ENCODE measurements around the gene MRPL51. TPM values are rescaled to one million over a fixed set of nuclear protein-coding genes. Genes with fewer than 3 reads are reported as not detected.

MRPL51 gene
- total RNA-seq, 1 experiment from 2014 or later: 265 TPM

DNA sequence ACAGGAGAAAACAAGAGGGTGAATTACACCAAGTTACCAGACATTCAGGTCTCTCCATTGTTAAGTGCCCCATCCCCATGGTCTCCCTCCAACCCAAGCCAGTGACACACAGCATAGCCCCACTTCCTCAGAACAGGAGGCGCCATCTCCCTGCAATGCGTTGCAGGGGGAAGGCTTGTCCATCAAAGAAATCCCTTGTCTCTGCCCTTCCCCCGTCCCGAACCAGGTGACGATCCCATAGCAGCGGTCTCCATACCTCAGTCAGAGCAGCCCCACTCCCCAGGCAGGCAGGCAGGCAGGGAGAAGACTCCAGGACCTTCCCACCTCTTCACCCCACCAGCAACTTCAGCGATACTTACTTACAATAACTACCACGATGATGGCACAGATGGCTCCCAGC is 28.5 kb downstream of the MRPL51 start:
- no peak overlapping the region for H3K4me2 ChIP-seq (ENCODE audit: low read length)
- RAD21 ChIA-PET (ENCODE audit: low non-redundant PET in 1 of 2, low total read pairs in 2 of 2, uncharacterized antibody in 2 of 2, unreplicated experiment in 2 of 2): interaction anchor here (0.9 to 1.7 kb wide), 4 partner anchors 41 to 476 kb away, joined by 4 to 9 read pairs (median 5); no protein-coding TSS in a partner anchor
- H3K9me2 ChIP-seq (ENCODE audit: insufficient read depth): no peaks in the 10 kb centered on the region
- no peaks in the 10 kb centered on the region for H3K79me2 ChIP-seq (ENCODE audit: insufficient read depth, low read length)
- H3K27me3 ChIP-seq (ENCODE audit: insufficient read depth, low read length): no peaks in the 10 kb centered on the region
- no peaks in the 10 kb centered on the region for H4K20me1 ChIP-seq (ENCODE audit: insufficient read depth)
- POLR2A ChIA-PET: interaction anchor here (1.0 to 1.5 kb wide), 2 partner anchors 128 to 138 kb away, joined by 3 to 7 read pairs; no protein-coding TSS in a partner anchor
- peaks cover 1 to 6% of the 10 kb centered on the region in 2 experiments; a peak in 3 of 4 replicates for H3K4me1 ChIP-seq (ENCODE audit: control insufficient read depth in 1 of 2, insufficient read depth in 2 of 2, low read length in 2 of 2)
- no peak overlapping the region for H3K9ac ChIP-seq (ENCODE audit: low read length)
- DNase-seq (ENCODE audit: low read depth, low spot score) (no peak), ATAC-seq (no peak)
- peaks cover 14 to 31% of the 10 kb centered on the region in 2 experiments; a peak in 3 of 4 replicates for H3K36me3 ChIP-seq (ENCODE audit: control insufficient read depth in 1 of 2, insufficient read depth in 2 of 2, low read length in 2 of 2)
- TF ChIP-seq EGR1 (IDR thresholded peaks at IDR 0.05; ENCODE audit: low read depth) (no peak), EZH2 (IDR thresholded peaks at IDR 0.05) (no peak), SP1 (IDR thresholded peaks at IDR 0.05; ENCODE audit: low read depth) (no peak), FOSL1 (IDR thresholded peaks at IDR 0.05; ENCODE audit: low read depth) (no peak), MAX (IDR thresholded peaks at IDR 0.05) (no peak), ZBTB33 (IDR thresholded peaks at IDR 0.05; ENCODE audit: extremely low read depth, insufficient replicate concordance, low read length) (no peak)
- TF ChIP-seq, protein P1, sequence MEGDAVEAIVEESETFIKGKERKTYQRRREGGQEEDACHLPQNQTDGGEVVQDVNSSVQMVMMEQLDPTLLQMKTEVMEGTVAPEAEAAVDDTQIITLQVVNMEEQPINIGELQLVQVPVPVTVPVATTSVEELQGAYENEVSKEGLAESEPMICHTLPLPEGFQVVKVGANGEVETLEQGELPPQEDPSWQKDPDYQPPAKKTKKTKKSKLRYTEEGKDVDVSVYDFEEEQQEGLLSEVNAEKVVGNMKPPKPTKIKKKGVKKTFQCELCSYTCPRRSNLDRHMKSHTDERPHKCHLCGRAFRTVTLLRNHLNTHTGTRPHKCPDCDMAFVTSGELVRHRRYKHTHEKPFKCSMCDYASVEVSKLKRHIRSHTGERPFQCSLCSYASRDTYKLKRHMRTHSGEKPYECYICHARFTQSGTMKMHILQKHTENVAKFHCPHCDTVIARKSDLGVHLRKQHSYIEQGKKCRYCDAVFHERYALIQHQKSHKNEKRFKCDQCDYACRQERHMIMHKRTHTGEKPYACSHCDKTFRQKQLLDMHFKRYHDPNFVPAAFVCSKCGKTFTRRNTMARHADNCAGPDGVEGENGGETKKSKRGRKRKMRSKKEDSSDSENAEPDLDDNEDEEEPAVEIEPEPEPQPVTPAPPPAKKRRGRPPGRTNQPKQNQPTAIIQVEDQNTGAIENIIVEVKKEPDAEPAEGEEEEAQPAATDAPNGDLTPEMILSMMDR (IDR thresholded peaks at IDR 0.05 in 2 of 3, conservative IDR thresholded peaks at IDR 0.05 in 1 of 3; ENCODE audit: borderline replicate concordance in 1 of 3, insufficient read depth in 1 of 3, low read depth in 2 of 3, low read length in 2 of 3): no peak
- no peaks in the 10 kb centered on the region for H3K9me3 ChIP-seq (ENCODE audit: control insufficient read depth in 1 of 2, insufficient read depth in 1 of 2, low read depth in 1 of 2, low read length in 2 of 2)
- no peak overlapping the region for H3K4me3 ChIP-seq (replicated peaks in 1 of 2; ENCODE audit: low read depth in 1 of 2, low read length in 2 of 2)
- H2AFZ ChIP-seq (ENCODE audit: low read depth, low read length, poor library complexity, severe bottlenecking): no peak overlapping the region
- BruUV-seq (replicated peaks): no TSS peak
- intact Hi-C loops (cut with micrococcal nuclease): loop anchor here (2.0 kb wide), 1 partner anchor 402 kb away; no protein-coding TSS in a partner anchor
- H3K27ac ChIP-seq (ENCODE audit: low read depth, low read length): no peak overlapping the region
- CTCF ChIA-PET: interaction anchor here (1.3 to 2.1 kb wide), 6 partner anchors 41 to 476 kb away, joined by 5 to 46 read pairs (median 16); no protein-coding TSS in a partner anchor

Data from HCT116 (cell line).